Choroid plexus epithelial cell (primary cell): ENCODE data around the gene CECR2.
A peak's percentile ranks its signal among the peaks of the same experiment; 100 is the strongest.

Experiments used
- DNase-seq: peaks from one replicate; pipeline ENCODE4 v3.0.0-alpha.2; 2010; ENCODE audit warnings: low read depth
- H3K4me3 ChIP-seq: 2 replicates; pipeline ENCODE4 v1.5.1; 2011; ENCODE audit warnings: low read depth, mild to moderate bottlenecking, control low read depth, low read length, moderate library complexity
- TF ChIP-seq, protein P1 (sequence below): conservative IDR thresholded peaks from 2 replicates; pipeline ENCODE4 v1.5.1; 2011; ENCODE audit warnings: low read depth, mild to moderate bottlenecking, control low read depth, inconsistent platforms, low read length, moderate library complexity

Gene CECR2

DNA sequence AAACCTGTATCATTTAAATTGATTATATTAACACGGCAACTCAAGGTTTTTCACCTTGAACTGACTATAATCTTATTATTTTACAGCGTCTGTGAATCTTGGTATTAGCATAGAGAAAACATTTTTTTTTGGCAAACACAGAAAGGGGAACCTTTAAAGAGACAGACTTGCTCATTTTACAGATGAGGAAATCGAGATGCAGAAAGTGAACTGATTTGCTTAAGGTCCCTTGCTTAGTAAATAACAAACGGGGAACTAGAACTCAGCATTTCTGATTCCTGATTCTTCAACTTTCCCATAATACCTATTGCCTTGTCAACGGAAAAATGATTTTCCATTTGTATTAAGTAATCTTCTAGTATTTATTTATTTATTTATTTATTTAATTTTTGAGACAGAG, 33.2 kb upstream of the CECR2 start:
- DNase-seq: no peak

DNA sequence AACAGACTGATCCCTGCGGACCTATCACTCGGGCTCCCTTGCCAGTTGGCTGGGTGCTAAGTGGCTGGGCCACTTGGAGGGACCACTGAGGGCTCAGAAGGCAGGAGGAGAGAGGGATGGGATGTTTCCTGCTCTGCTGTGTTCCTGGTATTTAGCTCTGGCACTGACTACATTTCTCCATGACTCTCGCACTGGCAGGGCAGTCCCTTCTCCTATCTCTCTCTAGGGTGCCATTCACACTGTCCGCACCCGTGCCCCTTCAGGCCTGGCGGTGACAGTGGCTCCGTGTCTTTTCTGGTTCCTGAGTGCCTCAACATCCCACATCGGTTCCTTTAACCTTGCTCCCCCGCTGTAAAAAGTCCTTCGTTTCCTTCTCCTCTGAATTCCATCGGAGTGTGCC, 31.6 kb upstream of the CECR2 start:
- H3K4me3 ChIP-seq: no peak overlapping the region
- TF ChIP-seq, protein P1, sequence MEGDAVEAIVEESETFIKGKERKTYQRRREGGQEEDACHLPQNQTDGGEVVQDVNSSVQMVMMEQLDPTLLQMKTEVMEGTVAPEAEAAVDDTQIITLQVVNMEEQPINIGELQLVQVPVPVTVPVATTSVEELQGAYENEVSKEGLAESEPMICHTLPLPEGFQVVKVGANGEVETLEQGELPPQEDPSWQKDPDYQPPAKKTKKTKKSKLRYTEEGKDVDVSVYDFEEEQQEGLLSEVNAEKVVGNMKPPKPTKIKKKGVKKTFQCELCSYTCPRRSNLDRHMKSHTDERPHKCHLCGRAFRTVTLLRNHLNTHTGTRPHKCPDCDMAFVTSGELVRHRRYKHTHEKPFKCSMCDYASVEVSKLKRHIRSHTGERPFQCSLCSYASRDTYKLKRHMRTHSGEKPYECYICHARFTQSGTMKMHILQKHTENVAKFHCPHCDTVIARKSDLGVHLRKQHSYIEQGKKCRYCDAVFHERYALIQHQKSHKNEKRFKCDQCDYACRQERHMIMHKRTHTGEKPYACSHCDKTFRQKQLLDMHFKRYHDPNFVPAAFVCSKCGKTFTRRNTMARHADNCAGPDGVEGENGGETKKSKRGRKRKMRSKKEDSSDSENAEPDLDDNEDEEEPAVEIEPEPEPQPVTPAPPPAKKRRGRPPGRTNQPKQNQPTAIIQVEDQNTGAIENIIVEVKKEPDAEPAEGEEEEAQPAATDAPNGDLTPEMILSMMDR: no peak
- DNase-seq: no peak

More for the DNA sequence above, 33.2 kb upstream of the CECR2 start:
- H3K4me3 ChIP-seq: no peak overlapping the region
- TF ChIP-seq, protein P1: no peak

DNA sequence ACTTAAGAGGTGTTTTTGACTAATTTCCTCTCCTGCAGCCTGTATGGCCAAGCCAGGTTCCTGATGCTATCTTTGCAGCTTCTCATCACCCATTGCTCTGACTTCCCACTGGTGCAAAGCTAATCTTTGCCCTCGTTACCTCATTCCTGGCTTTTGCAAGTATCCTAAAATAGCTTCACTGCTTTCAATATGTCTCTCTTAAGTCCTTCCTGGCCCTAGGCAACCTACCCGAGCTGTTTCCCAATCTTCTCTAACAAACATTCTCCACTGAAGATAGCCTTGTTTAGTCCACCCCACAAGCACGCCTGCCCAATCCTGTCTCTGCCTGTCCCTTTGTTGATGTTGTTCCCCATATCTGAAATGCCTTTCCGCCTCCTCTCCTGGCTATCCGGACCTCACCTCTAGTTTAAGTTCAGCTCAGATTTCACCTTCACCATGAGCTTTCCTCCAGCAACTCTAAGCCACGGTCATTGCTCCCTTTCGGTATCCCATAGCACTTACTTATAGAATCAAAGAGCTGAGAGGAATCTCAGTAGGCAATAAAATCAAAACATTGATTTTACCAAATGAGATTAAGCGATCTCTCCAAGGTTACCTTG, 30.1 kb upstream of the CECR2 start:
- no peak overlapping the region for H3K4me3 ChIP-seq
- TF ChIP-seq, protein P1: no peak
- peak; percentile 12 for DNase-seq

DNA sequence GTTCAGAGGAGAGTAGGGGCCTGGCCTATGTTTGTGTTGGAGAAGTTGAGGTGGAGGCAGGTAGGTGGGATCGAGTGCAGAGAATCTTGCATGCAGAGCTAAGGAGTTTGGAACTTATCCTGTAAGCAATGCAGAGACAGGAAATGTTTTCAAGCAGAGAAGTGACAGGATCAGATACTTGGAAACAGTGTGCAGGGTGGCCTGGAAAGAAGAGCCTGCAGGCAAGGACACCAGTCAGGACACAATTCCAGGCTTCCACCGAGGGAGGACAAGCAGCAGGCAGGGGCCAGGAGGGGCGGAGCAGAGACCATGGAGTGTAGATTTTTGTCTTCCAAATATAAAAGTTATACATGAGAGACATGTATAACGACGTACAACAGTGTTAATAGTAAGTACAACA, 26.9 kb upstream of the CECR2 start:
- TF ChIP-seq, protein P1: no peak
- no peak for DNase-seq
- no peak overlapping the region for H3K4me3 ChIP-seq

DNA sequence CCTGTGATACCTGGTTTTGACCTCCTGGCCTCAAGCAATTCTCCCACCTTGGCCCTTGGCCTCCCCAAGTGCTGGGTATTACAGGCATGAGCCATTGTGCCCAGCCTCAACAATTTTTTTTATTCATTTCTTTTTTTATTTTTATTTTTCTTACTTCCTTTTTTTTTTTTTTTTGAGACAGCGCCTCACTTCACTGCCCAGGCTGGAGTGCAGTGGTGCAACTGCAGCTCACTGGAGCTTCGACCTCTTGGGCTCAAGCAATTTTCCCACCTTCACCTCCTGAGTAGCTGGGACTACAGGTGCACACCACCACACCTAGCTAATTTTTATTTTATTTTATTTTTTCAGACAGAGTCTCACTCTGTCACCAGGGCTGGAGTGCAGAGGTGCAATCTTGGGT, 25.5 kb upstream of the CECR2 start:
- TF ChIP-seq, protein P1: no peak
- H3K4me3 ChIP-seq: no peak overlapping the region
- no peak for DNase-seq

DNA sequence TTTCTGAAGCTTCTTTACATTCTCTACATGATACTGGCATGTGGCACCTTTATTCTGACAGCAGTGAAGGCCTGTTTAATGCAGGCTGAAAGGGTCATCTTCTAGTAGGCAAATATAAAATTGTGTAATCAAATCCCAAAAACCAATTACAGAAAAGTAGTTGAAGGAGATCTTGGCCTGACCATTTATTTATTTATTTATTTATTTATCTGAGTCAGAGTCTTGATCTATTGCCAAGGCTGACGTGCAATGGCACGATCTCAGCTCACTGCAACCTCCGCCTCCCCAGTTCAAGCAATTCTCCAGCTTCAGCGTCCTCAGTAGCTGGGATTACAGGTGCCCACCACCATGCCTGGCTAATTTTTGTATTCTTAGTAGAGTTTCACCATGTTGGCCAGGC, 22.7 kb upstream of the CECR2 start:
- TF ChIP-seq, protein P1: no peak
- no peak overlapping the region for H3K4me3 ChIP-seq
- no peak for DNase-seq

DNA sequence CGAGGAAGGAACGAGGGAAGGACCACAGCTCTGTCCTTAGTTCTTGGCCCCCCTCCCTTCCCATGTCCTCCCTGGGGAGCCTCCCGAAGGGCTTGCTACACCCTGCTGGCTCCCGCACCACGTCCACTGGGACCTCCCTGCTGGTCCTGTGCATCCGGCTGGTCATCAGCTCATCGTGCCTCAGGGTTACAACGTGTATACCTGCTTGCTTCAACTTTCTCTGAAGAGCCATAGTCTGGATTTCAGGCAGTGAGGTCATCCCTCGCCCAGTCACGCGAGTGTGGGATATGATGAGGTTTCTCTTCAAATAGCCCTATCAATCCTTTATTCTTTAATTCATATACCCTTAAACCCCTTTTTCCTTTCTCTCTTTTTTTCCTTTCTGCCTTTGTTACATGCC, 21.5 kb upstream of the CECR2 start:
- TF ChIP-seq, protein P1: no peak
- no peak overlapping the region for H3K4me3 ChIP-seq
- DNase-seq: no peak
